Sigmoid colon (tissue), 7 donors: Measurements from ENCODE around the gene RPL7A. TPM values are rescaled to one million over a fixed set of nuclear protein-coding genes. Genes with fewer than 3 reads are reported as not detected.
"Not testable (repeated sequence)": the region's sequence is repeated elsewhere in the genome, so short reads cannot be mapped to it uniquely, and the experiment has no call there.

Source experiments
- DNase-seq: peaks from one replicate; pipeline ENCODE4 v3.0.0-alpha.2; 2019
- H3K27ac ChIP-seq, 4 donors: fragments of 200-600 bp; sonication (generic); one replicate each; pipeline ENCODE4 v1.5.1; 2016 to 2019; ENCODE audit warnings: mild to moderate bottlenecking in 1 of 4
- H3K27me3 ChIP-seq, 3 donors: fragments of 200-600 bp; sonication (generic); one replicate each; pipeline ENCODE4 v1.5.1; 2019; ENCODE audit warnings: mild to moderate bottlenecking in 1 of 3
- H3K36me3 ChIP-seq, 4 donors: fragments of 200-600 bp; sonication (generic); one replicate each; pipeline ENCODE4 v1.5.1; 2016 to 2019
- H3K4me1 ChIP-seq, 4 donors: fragments of 200-600 bp; sonication (generic); one replicate each; pipeline ENCODE4 v1.5.1; 2017 to 2019
- H3K4me3 ChIP-seq, 4 donors: fragments of 200-600 bp; sonication (generic); one replicate each; pipeline ENCODE4 v1.5.1; 2017 to 2019; ENCODE audit warnings: mild to moderate bottlenecking in 2 of 4, moderate library complexity in 1 of 4
- H3K9me3 ChIP-seq, 4 donors: fragments of 200-600 bp in 3 of 4; sonication (generic) in 3 of 4; one replicate each; pipeline versions ENCODE4 v1.5.1 to v1.6.1; 2013 to 2019
- EP300 ChIP-seq, 4 donors: sonication (generic); formaldehyde crosslinking; IDR thresholded peaks; one replicate each; pipeline ENCODE4 v1.6.1; 2017; ENCODE audit warnings: antibody characterized with exemption in 4 of 4
- POLR2A ChIP-seq, 2 donors: fragments of 450-650 bp; IDR thresholded peaks; one replicate each; pipeline ENCODE4 v1.6.1; 2016; ENCODE audit warnings: antibody characterized with exemption in 2 of 2, mild to moderate bottlenecking in 2 of 2, moderate library complexity in 2 of 2
- POLR2AphosphoS5 ChIP-seq, 4 donors: sonication (generic); formaldehyde crosslinking; IDR thresholded peaks; one replicate each; pipeline ENCODE4 v1.6.1; 2017; ENCODE audit warnings: antibody characterized with exemption in 4 of 4
- WGBS, 2 donors: extraction: QIAGEN DNeasy Blood & Tissue Kit; methylation state at CpG; one replicate each; pipeline ENCODE4 v1.1.7; 2013; 5-methylcytosine and 5-hydroxymethylcytosine counted together
- intact Hi-C: fragments of 100-400 bp; cut with DNase I; formaldehyde crosslinking; loops from one replicate; pipeline ENCODE4 v1.15.1; 2023
- polyA plus RNA-seq, 3 donors: library from polyadenylated mRNA; stranded (reverse); fragments of 200-250 nt; gene quantifications; one replicate each; pipeline ENCODE4 v1.2.3, GENCODE V29; 2013
- total RNA-seq, 4 donors: library from RNA; depleted of rRNA; stranded (reverse); fragments of >200 nt; gene quantifications; one replicate each; pipeline ENCODE4 v1.1.0, GENCODE V29; 2016
- TF ChIP-seq, protein P1 (sequence below), 4 experiments: fragments of 450-650 bp in 3 of 4; fragments of 200-600 bp in 1 of 4; IDR thresholded peaks; one replicate each; pipeline ENCODE4 v1.5.1; 2016 to 2019; ENCODE audit warnings: antibody characterized with exemption in 4 of 4, mild to moderate bottlenecking in 3 of 4, moderate library complexity in 2 of 4
- donor health status: healthy with polysubstance abuse.
- donor health status: Bipolar disorder and iron deficiency.
- donor health status: healthy.

The RPL7A gene
- total and polyA plus RNA-seq, 7 donors, result 2,027 to 4,020 (median 2,494) TPM

DNA sequence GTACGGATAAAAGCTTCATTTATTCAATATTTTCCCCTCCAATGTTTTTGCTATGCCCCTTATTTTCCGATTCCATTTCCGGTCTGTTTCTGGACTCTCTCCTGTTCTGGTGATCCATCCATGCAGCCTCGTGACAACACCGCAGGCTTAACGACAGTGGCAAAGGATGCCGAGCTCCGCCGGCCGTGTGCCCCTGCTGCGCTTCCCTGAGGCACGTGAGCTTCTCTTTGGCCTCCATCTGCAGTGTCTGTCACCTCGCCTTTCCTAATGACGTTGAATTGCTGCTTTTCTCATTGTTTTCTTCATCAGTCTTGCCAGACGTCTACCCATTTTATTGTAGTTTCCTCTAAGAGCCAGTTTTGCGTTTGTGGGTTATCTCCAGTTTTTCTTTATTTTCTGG, 40.7 kb upstream of the RPL7A start:
- H3K36me3 ChIP-seq, result no peaks in the 10 kb centered on the region
- no peak for DNase-seq
- H3K4me1 ChIP-seq, result no peaks in the 10 kb centered on the region
- no peak overlapping the region for H3K4me3 ChIP-seq
- no peaks in the 10 kb centered on the region for H3K9me3 ChIP-seq
- H3K27me3 ChIP-seq, result peaks cover 0 to 7% (median 0%) of the 10 kb centered on the region in 3 donors
- intact Hi-C loops, result no loop called here
- WGBS, 2 donors, result 82 to 85% methylated on average over 16 of the region's 16 CpGs
- H3K27ac ChIP-seq, result no peak overlapping the region
- TF ChIP-seq POLR2A (IDR thresholded peaks at IDR 0.05) (no peak), EP300 (IDR thresholded peaks at IDR 0.05) (no peak), POLR2AphosphoS5 (IDR thresholded peaks at IDR 0.05) (no peak)
- TF ChIP-seq, protein P1, sequence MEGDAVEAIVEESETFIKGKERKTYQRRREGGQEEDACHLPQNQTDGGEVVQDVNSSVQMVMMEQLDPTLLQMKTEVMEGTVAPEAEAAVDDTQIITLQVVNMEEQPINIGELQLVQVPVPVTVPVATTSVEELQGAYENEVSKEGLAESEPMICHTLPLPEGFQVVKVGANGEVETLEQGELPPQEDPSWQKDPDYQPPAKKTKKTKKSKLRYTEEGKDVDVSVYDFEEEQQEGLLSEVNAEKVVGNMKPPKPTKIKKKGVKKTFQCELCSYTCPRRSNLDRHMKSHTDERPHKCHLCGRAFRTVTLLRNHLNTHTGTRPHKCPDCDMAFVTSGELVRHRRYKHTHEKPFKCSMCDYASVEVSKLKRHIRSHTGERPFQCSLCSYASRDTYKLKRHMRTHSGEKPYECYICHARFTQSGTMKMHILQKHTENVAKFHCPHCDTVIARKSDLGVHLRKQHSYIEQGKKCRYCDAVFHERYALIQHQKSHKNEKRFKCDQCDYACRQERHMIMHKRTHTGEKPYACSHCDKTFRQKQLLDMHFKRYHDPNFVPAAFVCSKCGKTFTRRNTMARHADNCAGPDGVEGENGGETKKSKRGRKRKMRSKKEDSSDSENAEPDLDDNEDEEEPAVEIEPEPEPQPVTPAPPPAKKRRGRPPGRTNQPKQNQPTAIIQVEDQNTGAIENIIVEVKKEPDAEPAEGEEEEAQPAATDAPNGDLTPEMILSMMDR (IDR thresholded peaks at IDR 0.05), result no peak

DNA sequence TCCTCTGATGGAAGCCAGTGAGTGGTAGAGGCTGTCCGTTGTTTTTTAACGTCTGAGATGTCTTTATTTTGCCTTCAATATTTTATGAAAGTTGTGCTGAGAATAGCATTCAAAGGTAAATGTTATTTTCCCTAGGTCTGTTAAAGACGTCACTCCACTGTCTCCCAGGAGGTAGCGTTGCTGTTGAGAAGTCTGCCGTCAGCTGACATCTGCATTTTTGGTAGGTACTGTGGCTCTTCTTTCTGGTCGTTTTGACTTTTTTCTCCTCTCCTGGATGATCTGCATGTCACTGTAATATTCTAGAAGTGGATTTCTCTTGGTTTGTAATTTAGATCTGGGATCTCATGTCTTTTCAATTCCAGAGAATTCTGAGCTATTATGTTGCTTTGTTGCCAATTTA, 38.4 kb upstream of the RPL7A start:
- intact Hi-C loops, result no loop called here
- no peaks in the 10 kb centered on the region for H3K4me1 ChIP-seq
- no peak overlapping the region for H3K27ac ChIP-seq
- WGBS, 2 donors, result 89 to 90% methylated on average over 6 of the region's 6 CpGs
- peaks cover 0 to 3% (median 0%) of the 10 kb centered on the region in 3 donors for H3K27me3 ChIP-seq
- no peak overlapping the region for H3K4me3 ChIP-seq
- no peak for DNase-seq
- TF ChIP-seq EP300 (IDR thresholded peaks at IDR 0.05) (no peak), POLR2A (IDR thresholded peaks at IDR 0.05) (no peak), POLR2AphosphoS5 (IDR thresholded peaks at IDR 0.05) (no peak)
- TF ChIP-seq, protein P1 (IDR thresholded peaks at IDR 0.05), result no peak
- H3K9me3 ChIP-seq, result no peaks in the 10 kb centered on the region
- no peaks in the 10 kb centered on the region for H3K36me3 ChIP-seq

DNA sequence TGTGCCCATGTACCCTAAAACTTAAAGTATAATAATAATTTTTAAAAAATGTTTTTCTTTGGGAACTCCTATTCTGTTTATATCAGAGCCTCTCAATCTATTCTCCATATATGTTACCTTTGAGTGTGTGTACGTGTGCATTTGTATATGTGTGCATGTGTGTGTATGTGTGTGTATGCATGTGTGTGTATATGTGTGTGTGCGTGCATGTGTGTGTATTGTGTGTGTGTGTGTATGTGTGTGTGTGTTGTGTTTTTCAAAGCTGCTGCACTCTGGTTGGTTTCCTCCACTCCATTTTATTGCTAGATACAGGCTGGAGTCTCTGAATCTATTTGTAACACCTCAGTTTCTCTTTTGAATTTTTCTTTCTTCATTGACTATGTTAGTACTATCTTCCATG, 32.0 kb upstream of the RPL7A start:
- 89 to 91% methylated on average over 2 of the region's 2 CpGs for WGBS, 2 donors
- H3K4me1 ChIP-seq, result no peaks in the 10 kb centered on the region
- H3K4me3 ChIP-seq, result no peak overlapping the region
- no peak for DNase-seq
- H3K9me3 ChIP-seq, result no peaks in the 10 kb centered on the region
- intact Hi-C loops, result no loop called here
- H3K27ac ChIP-seq, result no peak overlapping the region
- no peaks in the 10 kb centered on the region for H3K27me3 ChIP-seq
- no peaks in the 10 kb centered on the region for H3K36me3 ChIP-seq
- TF ChIP-seq POLR2AphosphoS5 (IDR thresholded peaks at IDR 0.05), result no peak
- no peak for TF ChIP-seq POLR2A (IDR thresholded peaks at IDR 0.05)
- TF ChIP-seq, protein P1 (IDR thresholded peaks at IDR 0.05), result no peak

DNA sequence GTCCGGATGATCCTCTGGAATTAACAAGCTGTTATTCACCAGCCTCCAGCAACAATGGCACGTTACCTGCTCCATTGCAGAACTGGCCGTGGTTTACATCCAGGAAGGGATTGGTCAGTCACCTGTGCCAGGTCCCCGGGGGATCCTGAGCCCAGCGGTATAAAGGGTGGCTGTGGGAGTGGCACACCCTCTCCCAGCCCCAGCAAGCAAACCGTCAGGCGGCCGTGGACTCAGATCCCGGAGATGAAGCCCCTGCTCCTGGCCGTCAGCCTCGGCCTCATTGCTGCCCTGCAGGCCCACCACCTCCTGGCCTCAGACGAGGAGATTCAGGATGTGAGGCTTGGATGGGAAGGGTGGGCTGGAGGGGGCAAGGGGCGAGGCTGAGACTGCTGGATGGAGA, 30.5 kb upstream of the RPL7A start:
- H3K36me3 ChIP-seq, intact Hi-C loops, H3K4me3 ChIP-seq, H3K4me1 ChIP-seq, H3K27me3 ChIP-seq, H3K27ac ChIP-seq, H3K9me3 ChIP-seq: not testable (repeated sequence)
- DNase-seq, result peak; percentile 39
- 85 to 87% methylated on average over 13 of the region's 13 CpGs for WGBS, 2 donors

DNA sequence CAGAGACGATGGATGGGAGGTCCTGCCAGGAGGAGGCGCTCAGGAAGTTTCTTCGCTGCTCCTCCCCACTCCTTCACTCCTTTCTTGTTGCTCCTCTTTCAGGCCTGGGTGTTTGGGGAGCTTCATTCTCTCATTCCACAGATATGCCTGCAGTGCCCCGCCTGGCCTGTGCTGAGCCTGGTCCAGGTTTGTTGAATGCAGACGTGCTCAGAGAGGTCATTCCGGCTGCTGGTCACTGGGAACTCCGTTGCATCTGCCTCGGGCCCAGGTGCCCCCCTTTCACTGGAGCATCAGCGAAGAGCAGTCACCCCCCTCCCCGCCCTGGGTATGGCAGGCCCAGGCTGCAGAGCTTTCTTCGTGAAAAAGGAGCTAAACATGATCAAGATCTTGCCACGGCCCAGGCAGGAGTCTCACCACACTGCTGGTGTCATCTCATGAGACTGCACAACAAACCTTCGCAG, 27.6 kb upstream of the RPL7A start:
- Histone ChIP-seq H3K36me3 (no peaks in the 10 kb centered on the region), H3K9me3 (no peaks in the 10 kb centered on the region), H3K27me3 (no peaks in the 10 kb centered on the region), H3K27ac (no peak overlapping the region), H3K4me1 (no peaks in the 10 kb centered on the region), H3K4me3 (no peak overlapping the region)
- intact Hi-C loops, result no loop called here
- DNase-seq, result peak; percentile 41
- 86 to 87% methylated on average over 13 of the region's 13 CpGs for WGBS, 2 donors
- TF ChIP-seq, protein P1 (IDR thresholded peaks at IDR 0.05), result no peak
- TF ChIP-seq POLR2AphosphoS5 (IDR thresholded peaks at IDR 0.05) (no peak), EP300 (IDR thresholded peaks at IDR 0.05) (no peak)
